Lower lobe of right lung (tissue), 2 donors: ENCODE data around the gene SYT1. TPM values are rescaled to one million over a fixed set of nuclear protein-coding genes. Genes with fewer than 3 reads are reported as not detected.
A peak's percentile ranks its signal among the peaks of the same experiment; 100 is the strongest.
"Not testable (repeated sequence)": the region's sequence is repeated elsewhere in the genome, so short reads cannot be mapped to it uniquely, and the experiment has no call there.

Experiments
- ATAC-seq, 2 donors: fragments of 200-7000 bp; cut with Tn5 transposase; one replicate each; pipeline ENCODE4 v1.9.1; 2020 to 2022; ENCODE audit warnings: mild to moderate bottlenecking in 2 of 2, moderate library complexity in 2 of 2
- DNase-seq: peaks from one replicate; pipeline ENCODE4 v3.0.0-alpha.2; 2020
- H3K27ac ChIP-seq: fragments of 200-600 bp; one replicate; pipeline ENCODE4 v1.8.0; 2022
- H3K27me3 ChIP-seq: fragments of 200-600 bp; one replicate; pipeline ENCODE4 v1.8.0; 2022; ENCODE audit warnings: low read depth
- H3K36me3 ChIP-seq: fragments of 200-600 bp; one replicate; pipeline ENCODE4 v1.8.0; 2022; ENCODE audit warnings: mild to moderate bottlenecking
- H3K4me1 ChIP-seq: fragments of 200-600 bp; one replicate; pipeline ENCODE4 v1.8.0; 2022
- H3K4me3 ChIP-seq: fragments of 200-600 bp; one replicate; pipeline ENCODE4 v1.8.0; 2022; ENCODE audit warnings: mild to moderate bottlenecking
- H3K9me3 ChIP-seq: fragments of 200-600 bp; one replicate; pipeline ENCODE4 v1.8.0; 2022
- intact Hi-C: fragments of 100-400 bp; cut with DNase I; formaldehyde crosslinking; loops from one replicate; pipeline ENCODE4 v1.11.0; 2022
- total RNA-seq: library from RNA; stranded (reverse); fragmentation: NEBNext Ultra II Directional; extraction: Animal tissue kit (Norgen Biotek cat#: 25700); gene quantifications from one replicate; pipeline ENCODE4 v1.2.1, GENCODE V29; 2021
- TF ChIP-seq, protein P1 (sequence below): fragments of 200-600 bp; IDR thresholded peaks from one replicate; pipeline ENCODE4 v1.8.0; 2022; ENCODE audit warnings: antibody characterized with exemption, mild to moderate bottlenecking
- donor health status: DM: no; HTN: yes; CAD: no; lungs with severe emphysema.

Gene SYT1
- total RNA-seq, 1 donor from 2014 or later: 0.95 TPM

- Histone ChIP-seq H3K27me3 (no peaks in the 10 kb centered on the region), H3K4me1 (no peaks in the 10 kb centered on the region), H3K36me3 (no peaks in the 10 kb centered on the region), H3K9me3 (no peaks in the 10 kb centered on the region), H3K27ac (no peak overlapping the region), H3K4me3 (no peak overlapping the region)
- intact Hi-C loops: no loop called here
- TF ChIP-seq, protein P1, sequence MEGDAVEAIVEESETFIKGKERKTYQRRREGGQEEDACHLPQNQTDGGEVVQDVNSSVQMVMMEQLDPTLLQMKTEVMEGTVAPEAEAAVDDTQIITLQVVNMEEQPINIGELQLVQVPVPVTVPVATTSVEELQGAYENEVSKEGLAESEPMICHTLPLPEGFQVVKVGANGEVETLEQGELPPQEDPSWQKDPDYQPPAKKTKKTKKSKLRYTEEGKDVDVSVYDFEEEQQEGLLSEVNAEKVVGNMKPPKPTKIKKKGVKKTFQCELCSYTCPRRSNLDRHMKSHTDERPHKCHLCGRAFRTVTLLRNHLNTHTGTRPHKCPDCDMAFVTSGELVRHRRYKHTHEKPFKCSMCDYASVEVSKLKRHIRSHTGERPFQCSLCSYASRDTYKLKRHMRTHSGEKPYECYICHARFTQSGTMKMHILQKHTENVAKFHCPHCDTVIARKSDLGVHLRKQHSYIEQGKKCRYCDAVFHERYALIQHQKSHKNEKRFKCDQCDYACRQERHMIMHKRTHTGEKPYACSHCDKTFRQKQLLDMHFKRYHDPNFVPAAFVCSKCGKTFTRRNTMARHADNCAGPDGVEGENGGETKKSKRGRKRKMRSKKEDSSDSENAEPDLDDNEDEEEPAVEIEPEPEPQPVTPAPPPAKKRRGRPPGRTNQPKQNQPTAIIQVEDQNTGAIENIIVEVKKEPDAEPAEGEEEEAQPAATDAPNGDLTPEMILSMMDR: no peak
- no peak for ATAC-seq
- no peak for DNase-seq
These were observed 29.1 kb upstream of the SYT1 start for GRCh38 chr12:78835493-78835892.

DNA sequence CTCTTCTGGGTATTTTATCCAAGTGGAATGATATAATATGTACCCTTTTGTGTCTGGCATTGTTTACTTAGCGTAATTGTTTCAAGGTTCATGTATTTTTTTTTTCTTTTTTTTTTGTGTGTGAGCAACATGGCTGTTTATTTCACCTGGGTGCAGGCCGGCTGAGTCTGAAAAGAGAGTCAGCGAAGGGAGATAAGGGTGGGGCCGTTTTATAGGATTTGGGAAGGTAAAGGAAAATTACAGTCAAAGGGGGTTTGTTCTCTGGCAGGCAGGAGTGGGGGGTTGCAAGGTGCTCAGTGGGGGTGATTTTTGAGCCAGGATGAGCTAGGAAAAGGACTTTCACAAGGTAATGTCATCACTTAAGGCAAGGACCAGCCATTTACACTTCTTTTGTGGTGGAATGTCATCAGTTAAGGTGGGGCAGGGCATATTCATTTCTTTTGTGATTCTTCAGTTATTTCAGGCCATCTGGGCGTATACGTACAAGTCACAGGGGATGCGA is 24.0 kb upstream of the SYT1 start:
- H3K4me1 ChIP-seq, H3K27ac ChIP-seq, H3K9me3 ChIP-seq, DNase-seq, H3K27me3 ChIP-seq, H3K36me3 ChIP-seq, H3K4me3 ChIP-seq, ATAC-seq, intact Hi-C loops: not testable (repeated sequence)

- intact Hi-C loops: no loop called here
- no peak for ATAC-seq
These were observed 11.3 kb upstream of the SYT1 start for GRCh38 chr12:78853231-78853630.

DNA sequence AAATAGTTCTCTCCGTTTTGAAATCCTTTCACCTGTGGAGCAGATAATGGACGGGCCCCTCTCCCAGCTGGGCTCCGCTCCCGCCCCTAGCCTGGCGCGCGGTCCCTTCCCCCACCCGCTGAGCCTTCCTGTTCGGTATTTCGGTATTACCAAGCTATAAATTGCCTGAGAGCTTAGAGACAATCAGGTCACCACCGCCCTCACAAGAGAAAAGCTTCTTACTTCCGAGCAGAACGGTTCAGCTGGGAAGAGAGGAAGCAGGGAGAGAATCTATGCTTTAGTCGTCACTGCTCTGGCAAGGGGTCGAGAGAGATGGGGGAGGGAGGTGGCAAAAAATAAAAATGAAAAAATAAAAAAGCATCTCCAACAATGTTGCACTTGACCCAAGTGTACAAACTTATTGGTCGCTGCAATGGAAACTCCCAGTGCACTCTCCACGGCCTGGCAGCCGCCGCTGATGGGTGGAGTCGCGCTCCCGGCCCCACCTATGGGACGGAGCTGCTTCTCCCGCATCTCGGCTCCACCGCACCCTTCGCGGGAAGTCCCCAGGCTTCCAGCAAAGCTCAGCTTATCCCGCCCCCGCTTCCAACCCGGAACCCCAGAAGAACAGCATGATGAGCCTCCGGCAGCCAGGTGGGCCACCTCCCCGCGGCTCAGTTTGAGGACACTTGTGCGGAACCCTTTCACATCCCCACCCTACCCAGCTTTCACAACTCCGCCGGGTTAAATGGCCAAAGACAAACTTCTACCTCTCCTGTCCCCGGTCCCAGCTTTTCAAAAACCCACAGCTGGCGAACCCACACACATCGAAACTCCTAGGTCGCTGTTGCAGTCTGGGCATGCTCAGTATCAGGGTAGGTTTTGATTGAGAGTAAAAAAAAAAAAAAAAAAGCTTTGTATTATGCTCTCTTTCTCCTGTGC is 832 bp upstream of the SYT1 start:
- intact Hi-C loops: no loop called here
- H3K36me3 ChIP-seq: no peaks in the 10 kb centered on the region
- DNase-seq (peak; percentile 44), ATAC-seq (peak; percentile 81 to 87)
- no peaks in the 10 kb centered on the region for H3K9me3 ChIP-seq
- peaks cover 35% of the 10 kb centered on the region for H3K27me3 ChIP-seq
- H3K27ac ChIP-seq: no peak overlapping the region
- H3K4me1 ChIP-seq: peaks cover 18% of the 10 kb centered on the region
- peak overlapping the region; percentile 54 for H3K4me3 ChIP-seq
- TF ChIP-seq, protein P1: no peak

More at GRCh38 chr12:78853231-78853630, 11.3 kb upstream of the SYT1 start:
- DNase-seq: no peak
- Histone ChIP-seq H3K4me3 (no peak overlapping the region), H3K27ac (no peak overlapping the region), H3K36me3 (no peaks in the 10 kb centered on the region), H3K4me1 (no peaks in the 10 kb centered on the region), H3K9me3 (no peaks in the 10 kb centered on the region), H3K27me3 (no peaks in the 10 kb centered on the region)
- TF ChIP-seq, protein P1: no peak

GRCh38 chr12:78864870-78865463 is 393 bp downstream of the SYT1 start:
- Histone ChIP-seq H3K27me3 (peaks cover 35% of the 10 kb centered on the region), H3K9me3 (no peaks in the 10 kb centered on the region), H3K4me1 (peaks cover 18% of the 10 kb centered on the region), H3K27ac (no peak overlapping the region), H3K36me3 (no peaks in the 10 kb centered on the region), H3K4me3 (peak overlapping the region; percentile 54)
- intact Hi-C loops: no loop called here
- peak; percentile 48 to 50 for ATAC-seq
- DNase-seq: no peak
- TF ChIP-seq, protein P1: no peak

DNA sequence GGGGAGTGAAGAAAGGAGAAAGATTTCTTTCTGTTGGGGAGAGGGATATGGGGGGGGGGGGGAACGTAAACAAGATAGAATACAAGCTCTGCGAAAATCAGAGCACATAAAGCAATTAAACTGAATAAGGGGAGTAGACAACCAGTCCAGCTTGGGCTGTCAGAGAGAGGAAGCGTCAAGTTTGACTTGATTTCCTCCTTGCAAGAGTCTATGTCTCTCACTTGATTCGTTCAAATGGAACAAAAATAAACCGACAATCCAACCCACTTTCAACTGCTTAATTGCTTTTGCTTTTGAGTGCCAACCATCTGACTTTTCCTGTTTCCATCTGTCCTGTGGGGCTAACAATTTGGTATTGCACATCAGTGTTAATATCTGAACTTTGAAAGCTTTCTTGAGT is 942 bp downstream of the SYT1 start:
- DNase-seq: no peak

More for the DNA sequence above, 942 bp downstream of the SYT1 start:
- Histone ChIP-seq H3K27ac (no peak overlapping the region), H3K9me3 (no peaks in the 10 kb centered on the region), H3K4me1 (peaks cover 18% of the 10 kb centered on the region), H3K36me3 (no peaks in the 10 kb centered on the region), H3K4me3 (no peak overlapping the region), H3K27me3 (peaks cover 35% of the 10 kb centered on the region)
- TF ChIP-seq, protein P1: no peak
- intact Hi-C loops: no loop called here
- no peak for ATAC-seq
